ENCODE measurements around the gene ACSM2A.
"Not testable (repeated sequence)": the region's sequence is repeated elsewhere in the genome, so short reads cannot be mapped to it uniquely, and the experiment has no call there.

DNA sequence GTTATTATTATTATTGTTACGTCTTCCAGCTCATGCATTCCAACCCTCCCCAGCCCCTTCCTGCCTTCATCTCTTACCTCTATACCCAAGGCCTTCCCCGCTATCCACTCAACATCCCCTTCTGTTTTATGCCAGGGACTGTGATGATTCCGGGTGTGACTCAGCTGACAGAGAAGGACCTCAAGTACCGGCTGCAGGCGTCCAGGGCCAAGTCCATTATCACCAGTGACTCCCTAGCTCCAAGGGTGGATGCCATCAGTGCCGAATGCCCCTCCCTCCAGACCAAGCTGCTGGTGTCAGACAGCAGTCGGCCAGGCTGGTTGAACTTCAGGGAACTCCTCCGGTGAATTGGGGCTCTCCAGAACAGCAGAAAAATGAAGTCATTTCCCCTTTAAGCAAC, 32.2 kb upstream of the ACSM2A start:
- not testable (repeated sequence) for TF ChIP-seq EZH2phosphoT487 (IDR thresholded peaks at IDR 0.05; ENCODE audit: borderline replicate concordance)
- TF ChIP-seq, protein P1, sequence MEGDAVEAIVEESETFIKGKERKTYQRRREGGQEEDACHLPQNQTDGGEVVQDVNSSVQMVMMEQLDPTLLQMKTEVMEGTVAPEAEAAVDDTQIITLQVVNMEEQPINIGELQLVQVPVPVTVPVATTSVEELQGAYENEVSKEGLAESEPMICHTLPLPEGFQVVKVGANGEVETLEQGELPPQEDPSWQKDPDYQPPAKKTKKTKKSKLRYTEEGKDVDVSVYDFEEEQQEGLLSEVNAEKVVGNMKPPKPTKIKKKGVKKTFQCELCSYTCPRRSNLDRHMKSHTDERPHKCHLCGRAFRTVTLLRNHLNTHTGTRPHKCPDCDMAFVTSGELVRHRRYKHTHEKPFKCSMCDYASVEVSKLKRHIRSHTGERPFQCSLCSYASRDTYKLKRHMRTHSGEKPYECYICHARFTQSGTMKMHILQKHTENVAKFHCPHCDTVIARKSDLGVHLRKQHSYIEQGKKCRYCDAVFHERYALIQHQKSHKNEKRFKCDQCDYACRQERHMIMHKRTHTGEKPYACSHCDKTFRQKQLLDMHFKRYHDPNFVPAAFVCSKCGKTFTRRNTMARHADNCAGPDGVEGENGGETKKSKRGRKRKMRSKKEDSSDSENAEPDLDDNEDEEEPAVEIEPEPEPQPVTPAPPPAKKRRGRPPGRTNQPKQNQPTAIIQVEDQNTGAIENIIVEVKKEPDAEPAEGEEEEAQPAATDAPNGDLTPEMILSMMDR (conservative IDR thresholded peaks at IDR 0.05; ENCODE audit: low read length): not testable (repeated sequence)

All from Loucy (cell line).